ENCODE results near the gene CDHR1. TPM values are rescaled to one million over a fixed set of nuclear protein-coding genes. Genes with fewer than 3 reads are reported as not detected.

CDHR1 gene
- total RNA-seq, 1 experiment from 2014 or later, result 0.07 TPM

DNA sequence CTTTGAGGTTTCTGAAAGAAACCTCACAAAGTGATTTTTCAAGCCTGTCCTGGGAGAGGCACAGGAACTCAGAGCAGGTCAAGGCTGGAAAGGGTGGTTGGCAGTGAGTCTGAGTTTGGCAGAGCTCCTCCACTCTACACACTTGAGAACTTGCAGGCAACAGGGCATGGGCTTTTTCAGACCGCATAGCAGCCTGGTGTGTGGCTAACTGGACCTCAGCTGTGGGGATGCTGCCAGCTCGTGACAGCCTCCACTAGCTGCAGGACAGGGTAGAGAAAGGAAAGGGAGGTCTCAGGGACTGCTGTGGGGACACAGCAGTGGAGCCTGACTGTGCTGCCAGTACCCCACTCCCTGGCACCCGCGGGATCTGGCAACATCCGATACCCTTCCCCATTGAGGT lies 2.6 kb downstream of the CDHR1 start:
- no peak for DNase-seq (ENCODE audit: extremely low read depth, low read depth)

DNA sequence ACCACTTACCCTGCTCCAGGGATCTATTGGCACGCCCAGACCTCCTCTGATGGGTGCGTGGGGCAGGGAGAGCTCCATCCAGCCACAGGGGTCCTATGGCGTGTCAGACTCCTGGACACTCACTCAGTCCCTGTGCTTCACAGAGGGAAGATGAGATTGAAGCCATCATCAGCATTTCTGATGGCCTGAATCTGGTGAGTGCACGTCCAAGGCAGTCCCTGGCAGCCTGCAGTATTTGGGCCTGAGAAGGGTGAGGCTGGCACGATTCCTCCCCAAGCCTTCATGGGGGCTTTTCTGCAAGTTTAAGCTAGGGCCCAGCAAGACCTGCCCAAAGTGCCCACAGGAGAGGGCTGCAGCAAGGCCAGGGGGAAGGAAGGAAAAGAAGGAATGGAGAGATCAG lies 3.3 kb downstream of the CDHR1 start:
- no peak for DNase-seq (ENCODE audit: extremely low read depth, low read depth)

DNA sequence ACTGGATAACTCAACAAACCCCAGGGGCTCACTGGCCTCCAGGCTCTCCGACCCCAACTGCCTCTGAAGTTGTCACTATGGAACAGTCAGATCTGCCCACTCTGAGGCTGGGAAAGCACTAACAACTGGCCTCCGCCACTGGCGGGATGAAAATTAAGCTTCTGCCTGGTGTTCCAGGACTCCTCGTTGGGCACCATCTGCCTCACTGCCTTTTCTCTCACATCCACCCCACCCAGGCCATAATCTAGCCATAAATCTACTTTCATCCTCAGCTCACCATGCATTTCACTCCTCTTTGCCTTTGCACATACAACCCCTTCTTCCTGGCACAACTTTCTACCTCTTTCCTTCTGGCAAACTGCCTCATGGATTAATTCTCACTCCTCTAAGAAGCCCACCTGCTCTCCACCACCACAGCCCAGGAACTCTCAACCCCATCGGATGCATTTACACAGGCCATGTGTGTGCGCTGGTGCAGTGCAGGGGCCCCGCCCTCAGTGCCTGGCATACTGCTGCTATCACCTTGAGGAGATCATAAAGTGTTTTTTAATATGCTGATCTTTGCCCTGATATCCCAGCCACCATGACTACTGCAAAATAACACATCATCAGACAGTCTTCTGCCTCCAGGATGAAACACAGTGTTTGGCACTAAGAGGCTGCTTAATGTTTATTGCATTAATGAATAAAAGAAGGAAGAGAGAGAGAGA lies 4.0 kb downstream of the CDHR1 start:
- DNase-seq (ENCODE audit: extremely low read depth, low read depth), result no peak

DNA sequence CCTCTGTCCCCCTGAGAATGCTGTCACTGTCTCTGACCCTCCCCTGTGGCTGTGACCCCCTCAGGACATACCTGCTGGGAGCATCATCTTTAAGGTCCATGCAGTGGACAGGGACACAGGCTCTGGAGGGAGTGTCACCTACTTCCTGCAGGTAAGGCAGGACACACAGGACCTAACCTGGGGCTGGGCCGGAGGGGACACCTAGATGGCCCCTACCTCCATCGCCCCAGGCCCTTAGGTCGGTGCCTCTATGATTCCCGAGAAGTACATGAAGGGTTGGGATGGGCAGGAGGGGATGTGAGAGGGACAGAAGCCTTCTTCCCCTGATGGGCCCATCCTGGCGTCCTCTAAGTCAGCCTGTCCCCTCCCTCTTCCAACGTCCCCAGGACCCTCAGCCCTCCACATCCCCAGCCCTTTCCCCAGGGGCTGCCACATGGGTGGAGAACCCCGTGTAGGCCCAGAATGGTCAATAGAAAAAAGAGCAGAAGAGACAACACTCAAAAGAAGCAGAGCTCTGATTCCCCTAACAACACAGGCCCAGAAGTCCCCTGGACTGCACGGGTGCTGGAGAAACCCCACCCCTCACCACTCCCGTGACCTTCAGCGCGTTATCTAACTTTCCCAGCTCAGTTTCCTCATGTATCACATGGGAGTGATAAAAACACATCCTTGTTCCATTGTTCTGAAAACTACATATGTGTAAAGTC lies 6.4 kb downstream of the CDHR1 start:
- DNase-seq (ENCODE audit: extremely low read depth, low read depth), result no peak

DNA sequence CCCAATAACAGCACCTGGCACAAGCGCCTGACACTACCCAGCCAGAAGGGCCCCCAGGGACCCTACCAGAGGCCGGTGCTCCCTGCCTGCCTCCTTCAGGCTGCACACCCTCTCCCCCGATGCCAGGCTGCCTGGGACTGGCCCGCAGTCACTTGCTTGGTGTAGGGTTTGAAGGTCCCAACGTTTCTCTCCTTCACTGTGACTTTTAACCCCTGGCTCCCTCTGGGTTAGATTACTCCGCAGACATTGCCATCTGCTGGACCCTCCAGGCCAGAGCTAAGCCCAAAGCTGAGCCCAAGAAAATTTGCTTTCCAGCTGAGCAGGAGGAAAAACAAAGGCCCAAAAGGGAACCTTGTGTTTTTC lies 6.9 kb downstream of the CDHR1 start:
- DNase-seq (ENCODE audit: extremely low read depth, low read depth), result no peak

DNA sequence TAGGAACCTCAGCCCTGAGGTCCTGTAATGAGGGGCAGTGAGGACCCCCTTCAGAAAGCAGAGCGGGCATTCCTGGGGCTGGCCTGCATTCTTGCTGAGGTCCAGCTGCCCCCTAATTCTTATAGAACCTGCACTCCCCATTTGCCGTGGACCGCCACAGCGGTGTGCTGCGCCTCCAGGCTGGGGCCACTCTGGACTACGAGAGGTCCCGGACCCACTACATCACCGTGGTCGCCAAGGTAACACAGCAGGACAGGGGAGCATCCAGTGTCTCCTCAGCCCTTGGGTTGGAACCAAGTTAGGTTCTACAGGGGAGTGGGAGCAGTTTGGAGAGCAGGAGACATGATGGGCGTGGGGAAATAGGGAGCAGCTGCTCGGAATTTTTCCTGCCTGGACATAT lies 7.3 kb downstream of the CDHR1 start:
- no peak for DNase-seq (ENCODE audit: extremely low read depth, low read depth)

DNA sequence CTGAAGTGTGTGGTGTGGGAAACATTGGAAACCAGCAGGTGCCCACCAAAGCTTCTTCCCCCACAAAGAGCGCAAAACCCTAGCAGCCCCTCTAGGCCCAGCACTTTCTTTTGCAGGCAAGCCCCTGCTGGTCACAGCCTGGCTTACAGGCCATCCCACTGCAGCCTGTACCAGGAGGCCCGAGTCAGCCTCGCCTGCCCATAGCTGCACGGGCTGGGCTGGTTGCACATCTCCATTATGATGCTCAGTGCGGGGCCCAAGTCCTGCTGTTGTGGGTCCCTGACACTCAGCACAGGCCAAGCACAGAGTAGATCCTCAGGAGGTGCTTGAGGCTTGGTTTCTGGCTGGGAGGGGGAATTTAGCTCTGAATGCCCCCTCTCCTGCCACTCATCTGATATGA lies 8.0 kb downstream of the CDHR1 start:
- DNase-seq (ENCODE audit: extremely low read depth, low read depth), result no peak

DNA sequence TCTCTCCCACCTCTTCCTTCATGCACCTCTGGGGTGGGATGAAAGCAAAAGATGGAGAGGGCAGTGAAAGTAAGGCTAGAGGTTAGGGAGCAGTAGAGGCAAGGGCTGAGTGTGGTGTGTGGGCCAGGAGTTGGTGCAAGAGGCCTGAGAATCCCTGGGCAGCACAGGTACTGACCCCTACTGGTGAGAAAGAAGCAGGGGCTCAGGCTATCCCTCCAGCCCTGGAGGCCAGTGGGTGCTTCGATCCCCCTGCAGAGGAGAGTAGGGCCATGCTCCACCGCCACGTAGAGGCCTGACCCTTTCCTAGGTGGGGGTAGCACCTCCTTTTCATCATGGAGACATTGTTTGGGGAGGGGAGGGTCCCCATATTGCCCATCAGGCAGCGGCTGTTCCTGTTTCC lies 9.8 kb downstream of the CDHR1 start:
- no peak for DNase-seq (ENCODE audit: extremely low read depth, low read depth)

DNA sequence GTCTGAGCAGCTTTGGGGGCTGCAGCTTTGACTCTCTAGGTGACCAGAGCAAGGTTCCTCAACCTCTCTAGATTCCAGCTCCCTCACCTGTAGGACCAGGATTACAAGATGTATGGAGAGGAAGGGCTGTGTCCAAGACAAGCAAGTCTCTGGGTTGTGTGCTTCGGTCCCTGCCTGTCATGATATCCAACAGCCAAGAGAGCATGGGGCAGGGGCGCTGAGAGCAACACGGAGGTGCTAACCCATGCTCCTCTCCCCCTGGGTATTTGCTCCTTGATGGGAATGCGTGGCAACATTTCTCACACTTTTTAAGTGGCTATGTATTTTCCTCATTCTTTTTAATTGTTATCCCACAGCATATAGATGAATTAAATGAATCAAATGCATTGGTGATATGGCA lies 10.3 kb downstream of the CDHR1 start:
- DNase-seq (ENCODE audit: extremely low read depth, low read depth), result no peak

DNA sequence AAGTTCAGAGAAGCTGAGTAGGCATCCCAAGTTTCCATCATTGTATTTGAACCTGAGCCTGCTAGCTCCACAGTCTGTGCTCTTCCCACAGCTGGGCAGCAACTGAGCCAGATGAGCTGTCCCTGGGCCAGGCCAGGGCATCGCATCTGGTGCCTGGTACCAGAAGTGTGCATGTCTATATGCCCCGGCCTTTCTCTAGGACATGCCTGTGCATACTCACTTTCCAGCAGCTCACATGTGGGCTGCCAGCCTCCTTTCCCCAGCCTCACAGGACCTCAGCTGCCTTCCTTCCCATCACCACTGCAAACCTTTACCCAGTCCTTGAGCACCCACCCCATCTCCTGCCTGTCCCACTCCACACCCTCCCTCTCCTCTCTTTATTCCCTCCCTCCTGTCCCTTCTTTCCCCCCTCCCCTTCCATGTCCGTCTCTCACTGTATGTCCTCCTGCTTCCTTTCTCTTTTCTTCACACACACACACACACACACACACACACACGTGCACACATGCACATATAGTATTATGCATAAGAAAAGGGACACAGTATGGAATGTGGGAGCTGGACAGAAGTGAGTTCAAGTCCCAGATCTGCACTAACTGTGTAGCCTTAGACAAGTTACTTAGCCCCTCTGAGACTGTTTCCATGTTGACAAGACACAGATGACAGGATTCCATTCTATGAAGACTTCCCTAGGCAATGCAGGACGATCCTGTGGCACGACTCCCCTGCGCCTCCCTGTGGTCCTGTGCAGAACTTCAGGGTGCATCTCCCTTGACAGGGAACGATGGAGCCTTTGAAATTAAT lies 10.9 kb downstream of the CDHR1 start:
- peak; percentile 47 for DNase-seq (ENCODE audit: extremely low read depth, low read depth)

DNA sequence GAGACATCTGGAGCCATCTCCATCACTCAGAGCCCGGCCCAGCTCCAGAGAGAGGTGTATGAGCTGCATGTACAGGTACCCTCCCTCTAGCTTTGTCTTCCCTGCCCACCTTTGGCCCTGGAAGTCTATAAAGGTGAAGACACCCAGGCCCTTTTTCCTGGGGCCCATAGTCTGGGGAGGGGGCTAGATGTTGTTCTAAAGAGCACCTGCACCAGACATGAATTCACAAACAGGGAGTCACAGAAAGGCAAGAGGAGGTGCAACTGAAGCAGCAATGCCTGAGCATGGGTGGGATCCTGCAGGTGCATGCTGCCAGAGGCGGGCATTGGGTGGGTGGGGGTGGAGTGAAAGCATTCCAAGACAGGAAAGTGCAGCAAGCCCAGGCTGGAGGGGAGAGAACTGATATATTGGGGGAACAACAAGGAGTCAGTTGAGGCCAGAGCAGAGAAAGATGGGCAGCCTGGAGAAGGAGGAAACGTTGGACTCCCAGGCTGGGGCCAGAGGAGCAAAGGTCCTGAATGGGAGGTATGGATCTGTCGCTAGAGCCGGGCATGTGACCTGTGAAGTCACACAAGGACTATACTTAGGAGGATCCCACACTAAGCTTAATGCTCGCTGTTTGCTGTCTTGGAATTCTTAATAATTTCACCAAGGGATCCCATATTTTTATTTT lies 11.7 kb downstream of the CDHR1 start:
- no peak for DNase-seq (ENCODE audit: extremely low read depth, low read depth)

DNA sequence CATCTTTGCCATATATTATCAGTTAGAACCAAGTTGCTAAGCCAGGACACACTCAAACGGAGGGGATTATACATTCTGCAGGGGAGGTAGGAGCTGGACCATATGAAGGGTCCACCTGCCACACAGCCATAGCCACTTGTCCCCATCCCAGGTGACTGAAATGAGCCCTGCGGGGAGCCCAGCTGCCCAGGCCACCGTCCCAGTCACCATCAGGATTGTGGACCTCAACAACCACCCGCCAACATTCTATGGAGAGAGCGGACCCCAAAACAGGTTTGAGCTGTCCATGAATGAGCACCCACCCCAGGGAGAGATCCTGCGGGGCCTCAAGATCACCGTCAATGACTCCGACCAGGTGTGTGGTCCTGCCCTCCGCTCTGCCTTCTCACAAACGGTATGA lies 13.7 kb downstream of the CDHR1 start:
- DNase-seq (ENCODE audit: extremely low read depth, low read depth), result no peak

DNA sequence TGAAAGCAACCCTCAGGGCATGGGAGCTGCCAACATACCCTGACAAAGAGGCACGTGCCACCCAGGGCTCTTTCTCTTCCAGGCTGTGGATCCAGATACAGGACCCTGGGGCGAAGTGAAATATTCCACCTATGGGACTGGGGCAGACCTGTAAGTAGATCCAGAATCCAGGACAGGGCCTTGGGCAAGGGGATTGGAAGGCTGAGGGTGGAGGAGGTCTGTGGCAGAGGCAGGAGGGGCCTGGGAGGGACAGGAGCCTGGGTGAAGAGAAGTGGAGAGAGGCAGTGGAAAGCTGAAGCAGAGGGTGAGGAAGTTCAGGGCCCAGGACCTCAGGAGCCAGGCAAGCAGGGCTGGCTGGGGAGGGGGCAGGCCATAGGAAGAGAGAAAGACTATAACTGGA lies 17.2 kb downstream of the CDHR1 start:
- DNase-seq (ENCODE audit: extremely low read depth, low read depth), result no peak

DNA sequence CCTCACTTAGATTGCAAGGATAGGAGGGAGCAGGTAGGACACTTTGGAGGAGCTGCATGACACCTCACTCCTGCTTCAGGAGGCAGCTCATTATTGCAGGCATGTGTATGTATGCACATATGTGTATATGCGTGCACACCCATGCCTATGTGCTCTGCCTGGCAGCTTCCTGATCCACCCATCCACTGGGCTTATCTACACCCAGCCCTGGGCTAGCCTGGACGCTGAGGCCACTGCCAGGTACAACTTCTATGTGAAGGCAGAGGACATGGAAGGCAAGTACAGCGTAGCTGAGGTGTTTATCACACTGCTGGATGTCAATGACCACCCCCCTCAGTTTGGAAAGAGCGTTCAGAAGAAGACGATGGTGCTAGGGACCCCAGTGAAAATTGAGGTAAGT lies 17.7 kb downstream of the CDHR1 start:
- DNase-seq (ENCODE audit: extremely low read depth, low read depth), result no peak

DNA sequence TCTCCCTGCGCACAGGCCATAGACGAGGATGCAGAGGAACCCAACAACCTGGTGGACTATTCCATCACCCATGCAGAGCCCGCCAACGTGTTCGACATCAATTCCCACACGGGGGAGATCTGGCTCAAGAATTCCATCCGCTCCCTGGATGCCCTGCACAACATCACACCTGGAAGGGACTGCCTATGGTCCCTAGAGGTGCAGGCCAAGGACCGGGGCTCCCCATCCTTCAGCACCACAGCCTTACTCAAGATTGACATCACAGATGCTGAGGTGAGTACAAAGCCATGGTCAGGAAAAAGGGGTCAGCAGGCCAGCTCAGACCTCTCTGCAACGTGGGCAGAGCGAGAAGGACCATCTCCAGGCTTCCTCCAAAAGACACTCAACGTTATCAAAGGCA lies 18.7 kb downstream of the CDHR1 start:
- no peak for DNase-seq (ENCODE audit: extremely low read depth, low read depth)

DNA sequence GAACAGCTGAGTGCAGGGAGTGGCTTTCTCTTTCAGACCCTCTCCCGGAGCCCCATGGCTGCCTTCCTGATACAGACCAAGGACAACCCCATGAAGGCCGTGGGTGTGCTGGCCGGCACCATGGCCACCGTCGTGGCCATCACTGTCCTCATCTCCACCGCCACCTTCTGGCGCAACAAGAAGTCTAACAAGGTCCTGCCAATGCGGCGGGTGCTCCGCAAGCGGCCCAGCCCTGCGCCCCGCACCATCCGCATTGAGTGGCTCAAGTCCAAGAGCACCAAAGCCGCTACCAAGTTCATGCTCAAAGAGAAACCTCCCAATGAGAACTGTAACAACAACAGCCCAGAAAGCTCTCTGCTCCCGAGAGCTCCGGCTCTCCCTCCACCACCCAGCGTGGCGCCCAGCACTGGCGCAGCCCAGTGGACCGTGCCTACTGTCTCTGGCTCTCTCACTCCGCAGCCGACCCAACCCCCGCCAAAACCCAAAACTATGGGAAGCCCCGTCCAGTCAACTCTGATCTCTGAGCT lies 19.8 kb downstream of the CDHR1 start:
- no peak for DNase-seq (ENCODE audit: extremely low read depth, low read depth)

DNA sequence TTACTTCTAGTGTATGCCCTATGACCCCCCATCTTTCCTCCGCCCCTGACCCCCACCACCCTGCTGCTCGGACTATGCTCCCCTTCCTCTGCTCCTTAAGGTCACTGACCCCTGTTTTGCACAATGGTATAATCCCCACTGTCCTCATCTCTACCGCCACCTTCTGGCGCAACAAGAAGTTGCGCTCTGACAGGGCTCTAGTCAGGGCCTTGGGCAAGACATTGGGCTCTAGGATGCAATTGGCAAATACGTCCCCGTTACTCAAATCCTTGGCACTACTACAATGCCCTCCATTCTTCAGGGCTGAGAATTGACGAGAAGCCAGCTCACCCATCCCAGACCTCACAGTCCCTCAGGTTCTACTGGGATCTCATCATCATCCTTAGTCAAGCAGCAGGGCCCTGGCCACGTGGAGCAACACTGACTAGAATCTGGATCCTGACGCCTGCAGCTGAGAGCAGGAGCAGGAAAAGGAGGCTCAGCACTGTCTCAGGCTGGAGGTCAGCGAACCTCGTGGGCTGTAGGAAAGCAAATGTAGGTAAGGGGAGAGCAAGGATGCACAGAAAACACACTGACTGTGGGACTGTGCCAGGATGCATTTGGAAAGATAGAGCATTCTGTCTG lies 20.4 kb downstream of the CDHR1 start:
- no peak for DNase-seq (ENCODE audit: extremely low read depth, low read depth)

DNA sequence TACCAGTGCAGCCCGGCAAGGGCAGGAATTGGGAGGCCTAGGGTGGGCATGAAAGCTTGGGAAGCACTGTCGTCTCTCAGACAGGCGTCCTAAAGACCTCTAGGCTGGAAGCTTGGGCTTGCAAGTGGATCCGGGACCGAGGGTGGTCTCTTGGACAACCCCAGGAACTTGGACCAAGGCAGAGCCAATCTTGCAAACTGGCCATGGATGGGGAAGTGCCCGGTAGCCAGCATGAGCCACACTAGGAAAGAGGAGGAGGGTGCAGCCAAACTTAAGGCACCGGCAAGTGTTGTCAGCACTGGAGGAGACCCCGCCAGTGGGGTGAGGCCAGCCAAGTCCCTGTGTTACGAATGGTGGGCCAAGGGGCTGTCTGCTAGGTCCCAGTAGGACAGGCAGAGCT lies 22.5 kb downstream of the CDHR1 start:
- no peak for DNase-seq (ENCODE audit: extremely low read depth, low read depth)

DNA sequence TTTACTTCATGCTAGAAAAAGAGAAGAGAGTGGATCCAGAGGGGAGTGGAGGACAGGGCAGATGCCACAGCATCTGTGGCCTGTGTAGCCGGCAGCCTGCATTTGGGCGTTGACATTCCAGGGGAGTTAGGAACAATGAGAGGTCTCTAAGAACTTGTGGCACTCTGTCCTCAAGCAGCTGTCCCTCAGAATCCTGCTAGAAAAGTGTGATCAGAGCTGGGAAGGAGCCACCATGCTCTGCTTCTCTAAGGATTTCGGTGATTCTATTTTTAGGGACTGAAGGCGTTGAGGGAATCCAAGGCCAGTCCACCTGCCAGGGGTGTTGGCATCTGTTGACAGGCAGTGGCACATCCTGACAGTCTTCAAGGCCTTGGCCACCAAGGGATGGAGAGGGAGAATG lies 23.4 kb downstream of the CDHR1 start:
- no peak for DNase-seq (ENCODE audit: extremely low read depth, low read depth)

DNA sequence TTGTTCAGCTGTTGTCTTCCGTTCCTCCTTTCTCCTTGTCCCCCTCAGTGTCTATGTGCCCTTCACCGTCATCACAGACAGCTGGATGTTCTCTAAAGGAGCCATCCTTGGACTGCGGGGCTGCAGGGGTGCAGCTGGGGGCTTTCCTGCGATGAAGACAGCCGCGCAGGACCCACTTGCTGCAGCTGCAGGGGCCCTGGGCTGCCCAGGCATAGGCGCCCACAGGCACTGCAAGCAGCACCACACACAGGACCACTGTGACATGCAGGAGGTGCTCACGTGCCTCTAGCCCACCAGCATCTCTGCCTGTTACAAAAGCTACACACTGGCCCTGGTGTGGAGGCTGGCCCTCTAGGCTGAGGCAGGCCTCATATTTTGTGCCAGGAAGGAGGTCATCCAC lies 27.6 kb downstream of the CDHR1 start:
- DNase-seq (ENCODE audit: extremely low read depth, low read depth), result no peak

Data from NCI-H460 (cell line).